H1 (cell line): ENCODE results near the gene SDHAF4. TPM values are rescaled to one million over a fixed set of nuclear protein-coding genes. Genes with fewer than 3 reads are reported as not detected.

ENCODE experiments used
- polyA plus RNA-seq, 7 experiments: library from polyadenylated mRNA; depleted of rRNA in 3 of 7; stranded (reverse) in 5 of 7; unstranded in 2 of 7; fragments of >200 nt in 5 of 7; fragments of 200-250 nt in 2 of 7; gene quantifications; 1 replicate in 5 of 7; 2 replicates in 1 of 7; 4 replicates in 1 of 7; pipeline versions ENCODE4 v1.2.1 to v1.2.3, GENCODE V29; 2011 to 2013; ENCODE audit warnings: missing spikeins in 2 of 7, mixed read lengths in 2 of 7
- total RNA-seq: library from RNA; stranded (reverse); fragmentation: NEBNext Ultra II Directional; extraction: Animal tissue kit (Norgen Biotek cat#: 25700); gene quantifications from 2 replicates; pipeline ENCODE4 v1.2.1, GENCODE V29; 2021

Gene SDHAF4
- total and polyA plus RNA-seq, 2 of the 8 experiments (the other 6 are each of a cell fraction or from before 2014, with no cell fraction given), result 9.8 to 14.9 TPM

Other genes starting within 250 kb of the SDHAF4 start
- gene FAM135A, start 153.4 kb upstream of the SDHAF4 start, total RNA-seq, result 34.7 and 35.7 TPM in 2 replicates
- gene FAM135A, start 153.4 kb upstream of the SDHAF4 start, polyA plus RNA-seq (2011; rRNA removed), result 12.3 and 17.4 TPM in 2 replicates
- gene SMAP1, start 101.0 kb downstream of the SDHAF4 start, total RNA-seq, result 31.8 and 32.4 TPM in 2 replicates
- gene SMAP1, start 101.0 kb downstream of the SDHAF4 start, polyA plus RNA-seq (2011; rRNA removed), result 13.7 and 18.8 TPM in 2 replicates